GM20431 (cell line): ENCODE data around the gene VLDLR.

Experiments
- in situ Hi-C: fragments of 300-500 bp; cut with MseI, MboI; formaldehyde crosslinking; loops from one replicate; pipeline ENCODE4 v1.15.0; 2020; ENCODE audit warnings: low sequenced_read_pairs; ENCODE audit not compliant: unreplicated experiment

The VLDLR gene

DNA sequence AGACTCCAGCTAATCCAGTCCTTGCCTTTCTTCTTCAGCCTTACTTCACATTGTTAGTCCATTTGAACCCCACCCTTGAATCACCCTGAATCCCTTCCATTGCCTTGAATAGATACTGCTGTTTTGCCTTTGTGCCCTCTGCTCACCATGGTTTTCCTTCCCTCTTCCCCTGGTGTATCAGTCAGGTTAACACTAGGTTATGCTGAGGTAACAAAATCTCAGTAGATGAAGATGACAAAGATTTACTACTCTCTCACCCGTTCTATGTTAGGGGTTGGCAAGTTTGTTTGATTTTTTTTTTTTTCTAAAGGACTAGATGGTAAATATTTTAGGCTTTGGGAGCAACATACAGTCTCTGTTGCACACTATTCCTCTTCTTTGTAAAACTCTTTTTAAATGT is 3.3 kb upstream of the VLDLR start:
- in situ Hi-C loops: no loop called here

- in situ Hi-C loops: no loop called here
These were observed 467 bp upstream of the VLDLR start for GRCh38 chr9:2620919-2621721.

DNA sequence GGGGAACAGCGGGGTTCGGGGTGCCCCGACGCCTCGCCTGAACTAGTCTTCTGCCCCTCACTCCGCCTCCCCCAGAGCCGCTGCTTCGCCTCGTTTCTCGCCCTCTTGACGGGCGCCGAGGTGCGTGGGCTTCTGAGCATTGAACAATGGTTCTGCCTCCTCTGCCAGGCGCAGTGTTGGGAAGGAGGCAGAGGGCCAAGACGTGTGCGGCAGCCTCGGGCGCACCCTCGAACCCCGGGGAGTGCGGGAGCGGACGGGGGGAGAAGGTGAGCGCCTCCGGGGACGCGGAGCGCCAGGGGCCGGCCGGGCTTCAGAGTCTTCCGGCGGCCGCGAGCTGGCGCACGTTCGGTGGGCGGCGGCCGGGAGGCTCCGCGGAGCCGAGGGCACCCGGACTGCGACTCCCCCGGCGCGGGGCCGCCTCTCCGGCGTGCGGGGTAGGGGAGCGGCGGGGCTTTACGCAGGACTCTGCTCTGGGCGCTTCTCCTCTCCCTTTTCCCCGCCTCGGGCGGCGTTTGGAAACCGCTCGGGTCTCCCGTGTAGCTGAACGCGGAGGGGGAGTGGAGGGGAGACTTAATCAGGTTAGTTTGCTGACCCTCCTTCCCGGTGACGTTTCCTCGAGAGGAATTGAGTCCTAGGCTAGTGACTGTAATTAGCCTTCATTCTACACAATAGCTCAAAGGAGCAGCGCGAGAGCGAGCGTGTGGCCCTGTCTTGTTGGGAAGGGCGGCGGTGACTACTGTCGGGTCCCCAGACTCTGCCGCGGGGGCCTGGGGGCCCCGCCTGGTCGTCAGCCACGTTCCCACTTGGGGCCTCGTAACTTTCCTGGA is 1.1 kb downstream of the VLDLR start:
- in situ Hi-C loops: no loop called here

DNA sequence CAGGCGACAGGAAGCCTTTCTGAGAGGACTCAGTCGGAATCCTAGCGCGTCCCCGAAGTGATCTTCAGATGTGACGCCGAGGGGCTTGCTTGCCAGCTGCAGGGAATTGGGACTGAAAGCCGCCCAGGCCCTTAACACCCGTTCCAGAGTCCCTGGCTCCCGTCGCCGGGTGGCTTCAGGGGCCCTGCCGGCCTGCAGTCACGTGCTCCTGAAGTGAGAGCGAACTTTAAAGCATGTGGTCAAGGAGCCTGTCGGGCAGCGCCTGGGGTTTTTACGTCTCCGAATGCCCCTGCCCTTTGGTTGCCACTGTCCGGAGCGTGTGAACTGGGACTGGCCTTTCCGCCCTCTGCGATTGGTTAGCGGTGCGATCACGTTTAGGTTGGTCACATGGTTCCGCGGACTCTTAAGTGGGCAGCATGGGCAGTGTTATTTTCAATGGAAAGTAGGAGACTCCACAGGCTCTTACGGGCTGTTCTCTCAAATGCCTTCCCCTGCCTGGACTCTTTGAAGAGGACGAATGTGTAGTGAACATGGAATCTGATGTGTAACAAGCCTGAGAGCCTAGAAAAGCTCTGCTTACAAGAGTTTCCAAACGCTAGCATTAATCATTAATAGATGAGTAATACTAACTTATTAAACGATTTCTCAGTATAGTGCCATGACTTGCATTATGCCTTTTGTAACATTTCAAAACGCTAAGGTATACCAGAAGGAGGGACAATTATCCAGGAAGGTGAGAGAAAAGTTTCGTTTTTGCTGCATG is 1.9 kb downstream of the VLDLR start:
- in situ Hi-C loops: no loop called here

- in situ Hi-C loops: no loop called here
These were observed 2.6 kb downstream of the VLDLR start for GRCh38 chr9:2624051-2624682.

GRCh38 chr9:2625427-2625826 is 3.8 kb downstream of the VLDLR start:
- in situ Hi-C loops: no loop called here

- in situ Hi-C loops: no loop called here
These were observed 7.3 kb downstream of the VLDLR start for GRCh38 chr9:2628919-2629318.

- in situ Hi-C loops: no loop called here
These were observed 8.6 kb downstream of the VLDLR start for GRCh38 chr9:2630158-2630557.

- in situ Hi-C loops: no loop called here
These were observed 9.7 kb downstream of the VLDLR start for GRCh38 chr9:2631263-2631662.

GRCh38 chr9:2634153-2634552 is 12.6 kb downstream of the VLDLR start:
- in situ Hi-C loops: no loop called here

DNA sequence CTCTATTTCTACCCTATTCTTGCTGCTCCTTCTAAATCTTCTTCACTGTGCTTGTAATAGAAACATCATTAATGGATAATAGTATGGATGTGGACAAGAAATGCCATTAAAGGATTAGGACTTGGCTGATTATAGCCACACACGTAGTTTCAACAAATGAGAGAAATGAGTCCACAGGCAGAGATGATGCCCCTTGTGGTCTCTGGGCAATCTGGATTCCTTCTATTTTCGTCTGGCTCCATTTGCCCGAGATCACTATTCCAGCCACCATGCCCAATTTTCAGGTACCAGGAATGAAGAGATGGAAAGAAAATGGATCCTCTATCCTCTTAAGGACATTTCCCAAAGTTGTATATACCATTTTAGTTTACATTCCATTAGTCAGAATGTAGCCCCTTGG is 13.2 kb downstream of the VLDLR start:
- in situ Hi-C loops: no loop called here

DNA sequence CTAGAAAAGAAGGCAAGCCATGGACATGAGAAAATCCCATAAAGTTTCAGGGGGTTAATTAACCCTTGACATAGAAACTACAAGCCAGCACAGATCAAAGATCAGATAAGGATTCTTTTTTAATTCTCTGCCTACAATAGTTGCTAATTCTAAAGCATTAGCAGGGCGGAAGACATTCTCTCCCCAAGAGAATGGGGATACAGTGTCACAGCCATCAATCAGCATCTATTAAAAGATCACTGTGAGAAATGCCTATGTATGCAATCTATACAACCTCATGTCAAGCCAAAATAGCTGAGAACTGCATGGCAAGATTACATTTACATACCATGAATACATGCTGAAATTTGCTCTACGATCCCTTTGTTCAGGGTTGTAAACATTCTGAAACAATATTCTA is 14.3 kb downstream of the VLDLR start:
- in situ Hi-C loops: no loop called here

- in situ Hi-C loops: no loop called here
These were observed 15.8 kb downstream of the VLDLR start for GRCh38 chr9:2637390-2637789.

- in situ Hi-C loops: no loop called here
These were observed 17.5 kb downstream of the VLDLR start for GRCh38 chr9:2638871-2639673.

DNA sequence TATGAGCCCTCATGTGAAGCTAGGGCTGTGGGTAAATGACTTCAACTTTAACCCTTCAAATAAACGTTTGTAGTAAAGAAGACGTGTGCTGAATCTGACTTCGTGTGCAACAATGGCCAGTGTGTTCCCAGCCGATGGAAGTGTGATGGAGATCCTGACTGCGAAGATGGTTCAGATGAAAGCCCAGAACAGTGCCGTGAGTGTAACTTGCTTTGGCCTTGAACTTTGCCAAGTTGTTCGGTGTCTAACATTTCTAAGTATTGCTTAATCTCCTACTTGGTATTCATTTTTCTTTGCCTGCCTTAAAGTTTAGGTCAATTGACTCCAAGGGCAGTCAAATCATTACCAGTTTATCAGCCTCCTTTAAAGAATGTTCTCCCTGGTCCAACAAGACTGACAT is 18.2 kb downstream of the VLDLR start:
- in situ Hi-C loops: no loop called here

- in situ Hi-C loops: no loop called here
These were observed 19.0 kb downstream of the VLDLR start for GRCh38 chr9:2640570-2640969.

- in situ Hi-C loops: no loop called here
These were observed 19.4 kb downstream of the VLDLR start for GRCh38 chr9:2641033-2641432.

GRCh38 chr9:2642068-2642467 is 20.5 kb downstream of the VLDLR start:
- in situ Hi-C loops: no loop called here

GRCh38 chr9:2645569-2645968 is 24.0 kb downstream of the VLDLR start:
- in situ Hi-C loops: no loop called here
